HG02798 (cell line): Measurements from ENCODE around the gene IQCM.

ENCODE experiments used
- ATAC-seq: cut with Tn5 transposase; IDR thresholded peaks from one replicate; pipeline ENCODE4 v1.9.1; 2021; ENCODE audit warnings: mild to moderate bottlenecking; ENCODE audit not compliant: unreplicated experiment, poor library complexity

IQCM gene

DNA sequence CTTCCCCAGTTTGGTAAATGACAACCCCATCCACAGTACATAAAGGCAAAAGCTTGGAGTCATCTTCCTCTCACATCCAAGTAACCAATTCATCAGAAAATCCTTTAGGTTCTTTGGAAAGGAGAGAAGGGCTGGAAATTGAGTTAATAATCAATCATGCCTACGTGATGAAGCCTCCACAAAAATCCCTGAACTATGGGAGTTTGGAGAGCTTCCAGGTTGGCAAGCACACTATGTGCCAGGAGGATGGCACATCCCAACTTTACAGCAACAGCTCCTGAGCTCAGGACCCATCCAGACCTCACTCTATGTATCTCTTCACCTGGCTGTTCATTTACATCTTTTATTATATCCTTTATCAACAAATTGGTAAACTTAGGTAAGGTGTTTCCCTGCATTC is 98.9 kb downstream of the IQCM start:
- ATAC-seq = no peak

DNA sequence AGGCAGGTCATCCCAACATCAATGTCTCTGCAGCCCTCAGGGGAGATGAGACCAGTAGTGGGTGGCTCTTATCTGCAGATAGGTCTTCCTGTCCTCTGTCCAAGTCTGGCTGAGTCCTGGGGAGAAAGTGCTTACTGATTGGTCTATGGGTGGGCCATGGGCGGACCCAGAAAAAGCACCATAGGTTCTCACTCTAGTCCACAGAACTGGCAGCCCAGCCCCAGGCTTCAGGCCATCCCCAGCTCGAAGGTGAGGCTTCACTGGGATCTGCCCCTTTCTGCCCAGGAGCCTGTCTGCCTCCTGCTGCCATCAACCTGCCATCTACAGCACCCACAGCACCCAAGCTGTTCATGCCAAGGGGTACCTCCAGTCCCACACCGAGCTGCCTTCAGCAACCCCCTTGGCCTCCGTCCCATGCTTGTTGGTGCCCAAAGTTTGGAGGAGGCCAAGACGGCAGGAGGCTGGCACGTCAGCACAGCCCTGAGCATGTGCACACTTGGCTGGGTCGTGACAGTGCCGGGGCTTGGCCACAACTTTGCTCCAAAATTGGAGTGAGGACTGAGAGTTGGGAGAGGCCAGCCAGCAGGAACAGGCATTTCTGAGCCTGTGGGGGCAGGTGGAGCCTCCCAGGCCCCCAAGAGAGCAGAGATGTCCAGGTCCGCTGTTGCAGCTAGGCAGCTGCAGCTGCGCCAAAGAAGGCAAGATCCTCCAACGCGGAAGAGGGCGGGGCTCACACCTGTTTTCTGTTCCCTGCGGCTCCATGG is 99.6 kb downstream of the IQCM start:
- no peak for ATAC-seq

DNA sequence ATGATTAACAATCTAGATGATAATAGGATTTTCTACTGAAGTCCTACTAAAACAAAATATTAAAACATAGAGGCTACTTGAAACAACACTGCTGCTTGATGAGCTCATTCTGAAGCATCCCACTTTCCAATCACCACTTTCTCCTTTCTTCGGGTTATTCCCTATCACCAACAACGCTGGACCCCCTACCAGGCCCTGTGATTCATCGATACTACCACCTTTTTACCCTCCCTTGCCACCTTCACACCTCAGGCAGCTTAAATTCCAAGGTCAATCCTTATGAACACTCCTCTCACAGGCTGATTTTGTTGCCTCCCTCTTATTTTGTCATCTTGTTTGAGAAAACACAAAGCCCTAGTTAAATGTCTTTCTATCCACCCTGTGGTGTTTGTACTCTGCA is 102.6 kb downstream of the IQCM start:
- no peak for ATAC-seq

DNA sequence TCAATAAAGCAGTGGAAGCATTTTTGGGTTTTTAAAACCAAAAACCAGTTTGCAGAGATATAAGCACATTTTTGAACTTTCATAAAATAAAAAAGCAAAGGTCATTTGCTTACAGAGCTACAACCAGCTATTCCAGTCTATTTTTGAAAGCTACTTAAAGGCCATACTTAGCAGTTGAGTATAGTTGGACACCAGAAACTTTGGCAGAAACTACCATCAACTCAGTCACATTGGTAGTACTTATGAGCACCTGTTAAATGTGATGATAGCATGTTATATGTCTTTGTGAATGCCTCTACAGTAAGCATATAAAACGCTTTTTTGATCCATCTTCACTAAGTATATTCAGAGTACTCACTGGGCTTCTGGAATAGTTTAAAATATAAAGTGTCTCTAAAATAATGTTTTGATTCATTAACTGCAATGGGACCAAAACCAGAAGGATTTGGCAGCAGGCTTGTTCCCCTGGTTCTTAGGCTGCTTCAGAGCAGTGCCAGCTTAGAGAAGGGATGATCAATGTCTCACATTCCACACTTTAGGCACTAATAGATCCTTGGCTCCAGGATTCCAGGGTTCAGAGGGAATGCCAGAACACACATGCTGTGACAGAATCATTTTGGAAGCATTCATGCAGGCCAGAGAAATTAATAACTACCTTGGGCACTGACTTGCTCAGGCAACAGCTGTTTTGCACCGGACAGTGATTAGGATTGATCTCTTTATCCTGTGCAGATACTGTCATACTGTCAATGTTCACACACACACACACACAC is 103.9 kb downstream of the IQCM start:
- no peak for ATAC-seq

DNA sequence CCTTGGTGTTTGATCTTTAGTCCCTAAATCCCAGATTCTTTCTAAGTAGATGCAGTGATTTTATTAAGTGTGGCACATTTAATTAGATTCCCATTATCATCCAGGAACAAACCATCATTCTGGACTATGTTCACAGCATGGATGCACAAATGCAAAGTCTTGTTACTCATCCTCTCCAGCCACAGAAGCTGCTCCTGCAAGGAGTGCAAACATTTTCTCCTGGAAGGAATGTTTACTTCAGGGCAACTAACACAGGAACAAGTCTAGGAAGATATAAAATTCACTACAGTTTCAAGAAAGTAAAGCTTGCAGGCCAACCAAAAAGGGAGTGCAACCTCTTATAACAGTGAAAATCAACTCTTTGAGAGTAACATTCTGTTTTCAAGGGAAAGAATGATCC is 106.0 kb downstream of the IQCM start:
- ATAC-seq = no peak

DNA sequence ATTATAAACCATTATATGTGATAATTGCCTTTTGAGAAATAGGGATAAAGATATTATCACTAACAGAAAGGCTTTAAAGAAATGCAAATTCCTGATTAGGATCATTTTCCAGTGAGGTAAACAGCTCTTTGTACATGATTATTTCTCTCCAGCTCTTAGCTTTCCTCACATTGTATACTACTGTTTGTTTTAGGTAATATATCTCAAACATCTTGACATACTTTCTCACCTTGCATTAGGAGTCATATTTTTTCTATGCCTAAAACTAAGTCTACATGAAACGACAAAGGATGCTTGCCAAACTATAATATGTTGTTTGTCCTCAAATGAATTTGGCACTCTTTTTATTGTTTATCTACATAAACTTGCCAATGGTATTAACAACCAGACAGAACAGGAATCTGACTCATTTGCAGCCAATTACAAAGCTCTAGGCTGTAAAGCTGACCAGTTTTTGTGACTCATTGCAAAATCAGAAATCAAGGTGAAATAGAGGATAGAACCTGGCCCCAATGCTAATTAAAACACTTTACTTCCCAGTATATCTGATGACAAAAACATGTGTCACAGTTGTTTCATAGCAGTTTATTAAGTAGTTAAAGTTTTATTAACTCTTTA is 107.0 kb downstream of the IQCM start:
- no peak for ATAC-seq

DNA sequence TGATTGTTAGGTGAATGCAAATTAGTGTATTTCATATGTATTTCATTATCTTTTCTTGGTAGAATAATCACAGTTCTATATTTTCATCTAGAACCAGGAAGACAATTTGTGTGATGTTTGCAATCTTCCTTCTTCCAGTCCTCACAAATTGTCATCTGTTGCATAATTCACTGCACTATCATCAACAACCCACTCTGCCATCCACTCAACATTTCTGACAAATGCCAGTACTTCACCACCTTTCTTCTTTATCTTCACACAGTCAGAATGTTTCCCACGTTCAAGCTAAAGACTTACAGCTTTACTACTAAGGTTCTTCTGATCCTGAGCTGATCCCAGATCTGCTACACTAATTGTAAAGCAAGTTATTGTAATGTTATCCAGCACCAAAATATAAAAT is 107.8 kb downstream of the IQCM start:
- ATAC-seq = no peak

DNA sequence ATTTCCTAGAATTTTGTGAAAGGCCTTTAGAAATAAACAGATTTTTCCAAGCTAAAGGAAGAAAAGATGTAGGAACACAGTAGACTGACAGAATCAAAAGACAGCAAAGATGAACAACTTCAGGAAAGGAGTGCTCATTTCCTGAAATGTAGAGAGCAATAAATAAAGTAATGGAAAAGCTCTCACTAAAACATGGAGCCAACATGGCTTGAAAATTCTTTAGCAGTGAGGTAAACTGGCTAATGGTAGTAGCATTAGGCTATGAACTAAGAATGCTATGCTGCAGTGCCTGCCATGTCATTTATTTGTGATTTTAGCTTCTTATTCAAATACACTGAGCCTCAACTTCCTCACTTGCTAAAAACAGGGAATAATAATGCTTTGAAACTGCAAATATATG is 108.7 kb downstream of the IQCM start:
- ATAC-seq = no peak

DNA sequence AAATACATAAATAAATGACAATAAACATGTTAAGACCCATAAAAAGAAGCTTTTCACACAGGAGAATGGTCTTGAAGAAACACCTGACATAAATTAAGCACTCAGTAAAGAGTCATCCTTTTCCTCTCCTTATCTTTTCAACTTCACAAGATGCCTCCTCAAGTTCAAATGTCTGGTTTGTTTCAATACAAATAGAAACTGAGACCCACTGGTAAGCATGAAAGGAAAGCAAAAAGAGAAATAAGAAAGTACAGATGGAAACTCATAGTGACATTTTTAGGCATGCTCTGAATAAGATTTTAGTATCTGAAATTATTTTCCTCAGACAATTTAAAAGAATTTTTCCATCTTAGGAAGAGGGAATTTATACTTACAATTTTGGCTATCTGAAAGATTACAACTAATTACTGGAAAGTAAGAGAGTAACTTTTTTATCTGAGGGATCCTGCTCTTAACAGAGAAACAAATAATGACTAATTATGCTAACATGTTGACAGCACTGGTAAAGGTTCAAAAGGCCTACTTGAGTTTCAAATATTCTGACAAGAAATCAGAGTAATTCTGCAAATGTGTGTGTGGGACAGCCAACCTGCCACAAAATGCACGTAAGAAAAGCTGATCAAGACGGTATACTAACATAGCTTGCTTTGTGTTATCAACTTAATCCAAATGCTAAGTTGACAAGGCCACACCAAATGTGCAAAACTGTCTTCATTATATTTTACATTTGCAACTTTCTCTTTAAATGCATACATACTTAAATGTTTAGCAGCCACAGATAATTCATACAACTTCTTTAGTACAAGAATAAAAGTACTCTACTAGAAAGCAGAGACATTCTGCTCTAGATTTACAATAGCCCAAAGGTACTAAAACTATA is 113.0 kb downstream of the IQCM start:
- peak; percentile 65 for ATAC-seq

DNA sequence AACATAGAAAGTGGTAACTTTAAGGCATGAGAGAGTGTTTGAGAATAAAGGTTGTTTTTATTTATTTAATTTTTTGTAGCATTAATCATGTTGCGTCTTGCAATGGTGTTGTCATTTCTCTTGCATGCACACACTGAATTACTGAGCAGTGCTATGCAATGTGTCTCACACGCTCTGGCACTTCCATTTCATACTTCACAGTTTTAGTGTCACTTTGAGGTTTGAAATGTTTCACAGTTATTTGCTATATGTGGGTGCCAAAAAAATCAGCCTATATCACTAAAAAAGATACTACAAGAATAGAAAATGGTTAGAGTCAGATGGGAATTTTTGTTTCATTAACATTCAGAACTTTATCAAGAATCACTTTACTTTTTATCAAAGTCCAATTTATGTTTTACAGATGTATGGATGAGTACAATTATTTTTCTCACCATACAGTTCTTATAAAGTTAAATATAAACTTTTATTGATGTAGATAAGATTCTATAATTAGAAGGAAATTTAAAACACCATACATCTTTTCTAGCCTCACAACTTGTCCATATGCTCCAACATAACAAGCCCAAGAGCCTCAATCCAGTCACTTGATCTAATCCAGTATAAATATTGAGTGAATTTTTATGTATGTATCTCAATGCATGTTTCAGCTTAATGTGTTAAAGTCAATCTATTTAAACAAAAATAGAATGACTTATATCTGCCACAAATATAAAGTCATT is 114.0 kb downstream of the IQCM start:
- peak; percentile 39 for ATAC-seq

DNA sequence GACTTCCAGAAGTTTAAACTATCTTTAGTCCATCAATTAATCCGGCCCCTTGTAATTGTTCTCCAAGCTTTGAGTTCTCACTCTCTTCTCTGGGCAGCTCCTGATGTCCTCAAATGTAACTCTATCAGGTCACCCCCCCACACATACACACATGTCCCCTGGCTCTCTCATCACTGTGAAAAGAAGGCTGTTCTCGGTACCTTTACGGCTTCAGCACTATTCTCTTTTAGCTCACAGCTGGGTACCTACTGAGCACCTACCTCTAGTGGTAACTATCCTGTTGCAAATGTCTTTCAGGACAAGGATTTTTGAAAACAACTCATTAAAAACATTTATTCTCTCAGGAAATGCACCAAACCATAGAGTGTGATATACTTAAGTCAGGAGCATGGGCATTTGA is 115.4 kb downstream of the IQCM start:
- no peak for ATAC-seq

DNA sequence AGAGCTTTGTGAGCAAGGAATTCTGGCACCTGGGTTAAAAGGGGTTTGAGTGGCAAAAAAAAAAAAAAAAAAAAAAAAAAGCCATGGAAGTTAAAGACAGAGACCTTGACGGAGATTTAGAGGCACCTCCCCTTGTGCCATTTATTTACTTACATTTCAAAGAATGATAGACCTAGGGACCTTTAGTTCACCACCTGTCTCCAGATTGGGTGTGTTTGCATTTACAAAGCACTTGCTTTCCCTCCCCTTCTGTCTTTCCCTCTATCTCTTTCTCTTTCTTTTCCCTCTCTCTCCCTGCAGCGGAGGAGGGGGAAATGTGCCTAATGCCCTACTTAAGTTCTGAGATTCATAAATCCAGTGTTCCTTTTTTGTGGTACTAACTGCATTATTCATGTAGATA is 116.0 kb downstream of the IQCM start:
- ATAC-seq = no peak

DNA sequence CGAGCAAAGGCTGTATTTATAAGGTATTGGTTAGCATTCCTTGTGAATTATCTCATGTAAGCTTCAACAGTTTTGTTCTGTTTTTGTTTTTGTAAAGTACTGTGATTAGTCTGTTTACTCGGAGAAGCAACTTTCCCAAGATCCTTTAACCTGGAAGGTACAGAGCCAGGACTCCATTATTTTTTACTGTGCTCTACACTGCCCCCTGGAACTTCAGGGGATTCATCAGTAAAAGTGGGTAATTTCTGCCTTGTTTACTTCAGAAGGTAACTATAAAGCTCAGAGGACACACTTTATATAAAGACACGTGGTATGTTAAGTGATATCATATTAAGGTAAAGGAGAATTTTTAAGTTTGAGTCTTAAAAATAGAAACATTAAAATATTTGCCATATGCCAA is 124.9 kb downstream of the IQCM start:
- no peak for ATAC-seq

DNA sequence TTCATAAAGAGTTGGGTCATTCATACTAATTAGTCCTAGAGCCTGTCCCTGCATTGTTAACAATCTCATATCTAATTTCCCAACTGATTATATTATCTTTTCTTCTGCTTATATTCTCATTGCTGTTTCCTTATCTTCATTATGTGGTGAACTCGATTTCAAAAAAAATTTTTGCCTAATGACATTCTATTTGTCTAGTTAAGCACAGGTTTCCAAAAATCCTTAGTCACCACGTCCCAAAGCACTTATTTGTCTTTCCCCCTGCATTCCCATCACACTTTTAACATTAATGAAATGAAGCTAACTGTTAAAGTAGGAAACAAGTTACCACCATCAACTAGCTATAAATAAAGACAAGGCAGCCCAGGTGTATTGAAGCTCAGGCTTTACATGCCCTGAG is 131.1 kb downstream of the IQCM start:
- ATAC-seq = no peak

DNA sequence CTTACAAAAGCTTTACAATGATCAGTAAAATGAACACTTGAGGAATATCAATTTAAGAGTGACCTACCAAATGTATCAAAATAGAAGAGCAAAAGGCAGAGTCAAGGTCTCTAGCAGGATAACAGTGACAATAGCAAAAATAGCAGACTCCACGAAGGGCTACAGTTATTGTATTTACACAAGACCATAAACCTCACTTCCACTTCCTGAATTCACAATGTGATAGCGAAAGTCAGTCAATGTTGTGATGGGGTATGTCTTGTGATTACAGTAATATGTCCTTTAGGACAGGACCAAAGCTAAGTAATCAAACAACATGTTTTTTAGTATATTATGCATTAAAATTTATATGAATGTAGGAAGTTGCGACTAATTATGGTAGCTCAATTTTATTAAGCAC is 139.6 kb downstream of the IQCM start:
- peak; percentile 93 for ATAC-seq

DNA sequence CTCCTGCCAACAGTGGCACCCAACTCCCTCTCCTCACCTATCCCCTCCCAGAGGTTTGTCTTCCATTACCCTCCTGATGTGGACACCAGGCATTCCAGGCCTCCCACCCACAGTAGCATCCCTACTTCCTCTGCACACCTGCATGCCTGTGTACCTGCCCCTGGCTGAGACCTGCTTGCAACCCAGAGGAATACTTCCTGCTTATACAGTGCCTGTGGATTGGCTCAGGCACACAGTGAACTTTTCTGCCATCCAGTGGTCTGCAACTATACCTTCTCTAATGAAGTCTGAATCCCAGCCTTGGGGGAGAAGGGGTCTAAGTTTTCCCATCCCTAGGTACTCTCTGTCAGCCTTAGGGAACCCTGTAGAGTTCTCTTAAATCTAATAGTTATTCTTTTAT is 169.9 kb downstream of the IQCM start:
- no peak for ATAC-seq

DNA sequence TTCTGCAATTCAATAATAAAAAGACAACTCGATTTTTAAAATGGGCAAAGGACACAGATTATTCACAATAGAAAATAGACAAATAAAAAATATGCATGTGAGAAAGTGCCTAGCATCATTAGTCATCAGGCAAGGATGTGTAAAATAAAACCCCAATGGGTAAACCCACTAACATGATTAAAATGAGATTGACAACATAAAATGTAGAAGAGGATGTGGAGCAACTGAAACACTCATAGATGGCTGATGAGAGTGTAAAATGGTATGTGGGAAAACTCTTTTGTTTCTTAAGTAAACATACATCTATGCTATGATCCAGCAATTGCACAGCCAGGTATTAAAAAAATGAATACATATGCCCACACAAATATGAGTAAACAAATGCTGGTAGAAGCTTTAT is 177.6 kb downstream of the IQCM start:
- ATAC-seq = no peak

DNA sequence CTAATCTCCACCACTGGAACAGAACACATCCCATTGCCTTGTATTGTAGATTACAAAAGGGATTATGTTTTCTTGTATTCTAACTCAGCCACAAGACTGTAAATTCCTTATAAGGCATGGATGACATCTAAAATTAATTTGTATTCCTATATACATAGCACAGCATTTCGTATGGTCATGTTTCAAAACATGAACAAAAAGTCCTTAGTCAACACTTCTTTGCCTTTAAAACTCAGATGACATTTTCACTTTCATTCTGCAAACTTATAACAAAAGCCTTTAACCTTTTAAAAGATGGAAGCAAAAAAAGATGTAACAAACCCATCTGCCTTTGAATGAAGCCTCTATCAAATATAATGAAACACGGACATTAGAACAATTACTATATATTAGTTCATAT is 181.3 kb downstream of the IQCM start:
- no peak for ATAC-seq

DNA sequence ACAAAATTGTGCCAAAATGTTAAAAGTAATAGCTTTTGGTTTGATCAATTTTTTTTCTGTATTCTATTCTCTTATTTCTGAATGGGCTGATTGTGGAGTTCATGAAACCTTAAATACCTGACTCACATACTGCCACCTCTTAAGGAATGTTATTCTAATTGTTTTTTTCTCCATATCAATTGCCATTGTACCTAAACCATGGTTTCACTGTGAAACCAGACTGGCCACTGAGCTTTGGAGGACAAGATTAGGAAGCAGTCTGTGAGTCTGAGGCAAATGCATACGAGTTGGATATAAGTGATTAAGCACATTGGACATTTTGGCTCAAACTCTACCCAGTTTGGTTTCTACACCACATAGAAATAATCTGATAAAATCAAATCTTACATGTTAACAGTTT is 184.0 kb downstream of the IQCM start:
- no peak for ATAC-seq

DNA sequence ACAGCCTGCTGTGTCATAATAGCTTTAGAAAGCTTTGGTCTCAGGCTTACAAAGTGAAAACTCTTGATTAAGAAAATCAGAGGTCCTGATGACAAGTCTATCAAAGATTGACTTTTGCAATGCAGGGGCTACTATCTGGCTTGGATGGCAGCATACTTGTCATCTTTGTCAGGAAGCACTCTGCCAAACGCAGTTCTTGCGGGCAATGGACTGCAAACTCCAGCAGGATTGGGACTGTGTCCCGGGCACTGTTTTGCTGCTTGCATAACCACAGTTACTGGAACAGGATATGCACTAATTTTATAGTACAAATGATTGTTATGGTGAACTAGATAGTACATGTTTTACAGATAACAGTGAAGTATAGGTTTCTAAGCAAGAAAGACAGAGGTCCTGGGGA is 185.6 kb downstream of the IQCM start:
- no peak for ATAC-seq
